ENCODE data around the gene SLC20A1. TPM values are rescaled to one million over a fixed set of nuclear protein-coding genes. Genes with fewer than 3 reads are reported as not detected.

SLC20A1 gene
- total RNA-seq, 1 donor from 2014 or later, result 18.4 TPM

DNA sequence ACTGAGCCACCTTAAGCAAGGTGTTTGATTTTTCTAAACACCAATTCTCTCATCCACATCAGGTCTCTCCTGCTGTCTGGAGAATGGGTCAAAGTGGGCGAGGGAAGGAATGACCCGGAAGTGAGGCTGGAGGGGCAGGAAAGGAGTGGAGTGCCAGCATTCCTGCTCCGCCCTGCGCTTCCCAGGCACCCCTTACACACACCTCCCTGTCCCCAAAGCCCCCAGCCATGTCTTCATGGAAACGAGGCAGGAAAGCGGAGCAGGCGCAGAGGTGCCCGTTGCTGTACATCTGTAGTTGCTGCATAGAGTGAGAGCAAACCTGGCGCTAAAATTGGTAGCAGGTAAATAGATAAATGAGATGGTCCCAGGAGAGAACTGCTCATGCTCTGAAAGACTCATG is 47.9 kb downstream of the SLC20A1 start:
- Histone ChIP-seq H3K9me3 (no peaks in the 10 kb centered on the region), H3K4me1 (no peaks in the 10 kb centered on the region), H3K36me3 (no peaks in the 10 kb centered on the region), H3K27me3 (no peaks in the 10 kb centered on the region), H3K4me3 (no peak overlapping the region), H3K27ac (no peak overlapping the region)
- intact Hi-C loops (cut with DNase I), result no loop called here
- TF ChIP-seq, protein P1, sequence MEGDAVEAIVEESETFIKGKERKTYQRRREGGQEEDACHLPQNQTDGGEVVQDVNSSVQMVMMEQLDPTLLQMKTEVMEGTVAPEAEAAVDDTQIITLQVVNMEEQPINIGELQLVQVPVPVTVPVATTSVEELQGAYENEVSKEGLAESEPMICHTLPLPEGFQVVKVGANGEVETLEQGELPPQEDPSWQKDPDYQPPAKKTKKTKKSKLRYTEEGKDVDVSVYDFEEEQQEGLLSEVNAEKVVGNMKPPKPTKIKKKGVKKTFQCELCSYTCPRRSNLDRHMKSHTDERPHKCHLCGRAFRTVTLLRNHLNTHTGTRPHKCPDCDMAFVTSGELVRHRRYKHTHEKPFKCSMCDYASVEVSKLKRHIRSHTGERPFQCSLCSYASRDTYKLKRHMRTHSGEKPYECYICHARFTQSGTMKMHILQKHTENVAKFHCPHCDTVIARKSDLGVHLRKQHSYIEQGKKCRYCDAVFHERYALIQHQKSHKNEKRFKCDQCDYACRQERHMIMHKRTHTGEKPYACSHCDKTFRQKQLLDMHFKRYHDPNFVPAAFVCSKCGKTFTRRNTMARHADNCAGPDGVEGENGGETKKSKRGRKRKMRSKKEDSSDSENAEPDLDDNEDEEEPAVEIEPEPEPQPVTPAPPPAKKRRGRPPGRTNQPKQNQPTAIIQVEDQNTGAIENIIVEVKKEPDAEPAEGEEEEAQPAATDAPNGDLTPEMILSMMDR (IDR thresholded peaks at IDR 0.05), result no peak
- DNase-seq (ENCODE audit: low spot score in 2 of 2), result no peak

DNA sequence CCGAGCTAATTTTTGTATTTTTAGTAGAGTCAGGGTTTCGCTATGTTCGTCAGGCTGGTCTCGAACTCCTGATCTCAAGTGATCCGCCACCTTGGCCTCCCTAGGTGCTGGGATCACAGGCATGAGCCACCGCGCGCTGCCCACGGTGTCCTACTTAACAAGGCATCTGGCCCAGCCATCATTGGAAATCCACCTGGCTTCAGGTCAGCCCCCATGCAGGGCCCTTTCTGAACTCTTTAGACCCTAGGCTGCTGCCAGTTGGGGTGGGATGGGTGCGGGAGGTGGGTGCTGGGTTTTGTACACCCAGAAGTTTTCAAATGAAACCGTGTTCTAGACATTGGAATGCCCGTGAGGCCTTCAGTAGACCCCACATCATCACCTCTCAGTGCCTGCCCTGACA is 48.4 kb downstream of the SLC20A1 start:
- Histone ChIP-seq H3K9me3 (no peaks in the 10 kb centered on the region), H3K4me1 (no peaks in the 10 kb centered on the region), H3K27ac (no peak overlapping the region), H3K36me3 (no peaks in the 10 kb centered on the region), H3K4me3 (no peak overlapping the region), H3K27me3 (no peaks in the 10 kb centered on the region)
- TF ChIP-seq, protein P1 (IDR thresholded peaks at IDR 0.05), result no peak
- DNase-seq (ENCODE audit: low spot score in 2 of 2), result no peak
- intact Hi-C loops (cut with DNase I), result no loop called here

DNA sequence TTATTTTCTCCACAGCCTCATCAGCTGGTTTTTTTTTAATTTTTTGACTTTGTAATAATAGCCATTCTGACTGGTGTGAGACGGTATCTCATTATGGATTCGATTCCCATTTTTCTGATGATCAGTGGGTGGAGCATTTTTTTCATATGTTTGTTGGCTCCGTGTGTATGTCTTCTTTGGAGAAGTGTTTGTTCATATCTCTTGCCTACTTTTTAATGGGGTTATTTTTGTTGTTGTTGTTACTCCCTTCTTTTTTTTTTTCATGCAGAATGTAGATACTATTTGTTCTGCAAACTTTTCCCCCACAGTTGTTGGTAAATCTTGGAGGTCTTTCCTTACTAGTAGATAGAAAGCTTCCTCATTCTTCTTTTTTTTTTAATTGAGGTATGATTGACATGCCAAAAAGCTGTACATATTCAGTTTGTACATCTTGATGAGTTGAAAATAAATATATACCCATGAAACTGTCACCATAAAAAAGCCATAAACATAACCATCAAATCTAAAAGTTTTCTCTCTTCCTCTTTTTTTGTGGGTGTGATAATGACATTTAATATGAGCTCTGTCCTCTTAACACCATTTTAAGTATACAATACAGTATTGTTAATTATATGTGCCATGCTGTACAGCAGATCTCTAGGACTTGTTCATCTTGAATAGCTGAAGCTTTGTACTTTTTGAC is 53.2 kb downstream of the SLC20A1 start:
- intact Hi-C loops (cut with DNase I), result no loop called here
- TF ChIP-seq, protein P1 (IDR thresholded peaks at IDR 0.05), result no peak
- no peak for DNase-seq (ENCODE audit: low spot score in 2 of 2)
- no peaks in the 10 kb centered on the region for H3K36me3 ChIP-seq
- H3K27ac ChIP-seq, result no peak overlapping the region
- no peaks in the 10 kb centered on the region for H3K27me3 ChIP-seq
- H3K4me1 ChIP-seq, result no peaks in the 10 kb centered on the region
- no peaks in the 10 kb centered on the region for H3K9me3 ChIP-seq
- no peak overlapping the region for H3K4me3 ChIP-seq

DNA sequence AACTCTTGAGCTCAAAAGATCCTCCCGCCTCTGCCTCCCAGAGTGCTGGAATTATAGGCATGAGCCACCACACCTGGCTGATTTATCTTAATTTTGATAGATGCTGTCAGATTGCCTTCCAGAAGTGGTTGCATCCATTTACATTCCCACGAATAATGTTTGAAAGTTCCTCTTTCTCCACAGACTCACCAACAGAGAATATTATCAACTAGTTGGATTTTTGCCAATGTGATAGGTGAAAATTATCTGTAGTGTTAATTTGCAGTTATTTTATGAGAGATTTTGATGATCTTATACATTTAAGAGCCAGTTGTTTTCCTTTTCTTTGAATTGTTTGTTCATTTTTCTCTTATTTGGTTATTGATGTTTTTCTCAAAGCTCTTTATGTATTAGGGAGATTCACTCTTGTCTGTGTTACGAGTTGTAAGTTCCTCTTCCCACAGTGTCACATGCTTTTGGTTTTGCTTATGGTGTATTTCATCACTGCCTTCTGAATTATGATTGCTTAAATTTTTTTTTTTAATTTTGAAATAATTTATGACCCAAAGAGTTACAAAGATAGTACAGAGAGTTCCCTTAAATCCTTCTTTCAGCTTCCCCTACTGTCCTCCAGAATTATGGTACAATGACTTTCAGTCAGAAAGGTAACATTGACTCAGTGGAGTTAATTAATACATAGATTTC is 54.4 kb downstream of the SLC20A1 start:
- Histone ChIP-seq H3K4me1 (no peaks in the 10 kb centered on the region), H3K27ac (no peak overlapping the region), H3K36me3 (no peaks in the 10 kb centered on the region), H3K9me3 (no peaks in the 10 kb centered on the region), H3K4me3 (no peak overlapping the region), H3K27me3 (no peaks in the 10 kb centered on the region)
- TF ChIP-seq, protein P1 (IDR thresholded peaks at IDR 0.05), result no peak
- intact Hi-C loops (cut with DNase I), result no loop called here
- no peak for DNase-seq (ENCODE audit: low spot score in 2 of 2)

DNA sequence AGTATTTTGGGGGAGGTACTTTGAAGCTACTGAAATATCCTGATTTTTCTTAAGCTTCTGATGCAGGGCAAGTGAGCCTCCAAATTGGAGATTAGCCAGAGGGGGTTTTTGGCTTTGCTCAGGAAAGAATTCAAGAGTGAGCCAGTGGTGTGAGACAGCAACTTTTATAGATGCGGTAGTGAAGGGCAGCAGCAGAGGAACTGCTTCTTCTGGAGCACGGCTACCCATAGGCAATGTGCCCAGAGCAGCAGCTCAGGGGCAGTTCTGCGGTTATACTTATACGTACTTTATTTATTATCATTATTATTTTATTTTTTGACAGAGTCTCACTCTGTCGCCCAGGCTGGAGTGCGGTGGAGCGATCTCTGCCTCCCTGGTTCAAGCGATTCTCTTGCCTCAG is 55.3 kb downstream of the SLC20A1 start:
- Histone ChIP-seq H3K27me3 (no peaks in the 10 kb centered on the region), H3K9me3 (no peaks in the 10 kb centered on the region), H3K36me3 (no peaks in the 10 kb centered on the region), H3K4me3 (no peak overlapping the region), H3K27ac (no peak overlapping the region), H3K4me1 (no peaks in the 10 kb centered on the region)
- intact Hi-C loops (cut with DNase I), result no loop called here
- no peak for DNase-seq (ENCODE audit: low spot score in 2 of 2)
- TF ChIP-seq, protein P1 (IDR thresholded peaks at IDR 0.05), result no peak
